GM23338 (cell line): ENCODE data around the gene OSBPL1A. TPM values are rescaled to one million over a fixed set of nuclear protein-coding genes. Genes with fewer than 3 reads are reported as not detected.
A peak's percentile ranks its signal among the peaks of the same experiment; 100 is the strongest.

Experiments used
- ATAC-seq: fragments of 200-7000 bp; cut with Tn5 transposase; 3 replicates; pipeline ENCODE4 v1.9.1; 2020
- DNase-seq: peaks from one replicate; pipeline ENCODE4 v3.0.0-alpha.2; 2015; ENCODE audit warnings: low spot score
- H2AFZ ChIP-seq: fragments of 200-600 bp; sonication (generic); 2 replicates; pipeline ENCODE4 v1.8.0; 2016; ENCODE audit warnings: antibody characterized with exemption, mild to moderate bottlenecking, moderate library complexity
- H3F3A ChIP-seq: fragments of 200-600 bp; sonication (generic); replicated peaks from 2 replicates; pipeline ENCODE4 v1.8.0; 2017; ENCODE audit warnings: antibody characterized with exemption, mixed run types, low read depth
- H3K27ac ChIP-seq: fragments of 200-600 bp; sonication (generic); 2 replicates; pipeline ENCODE4 v1.6.1; 2016; ENCODE audit warnings: low read depth
- H3K27me3 ChIP-seq: fragments of 200-600 bp; sonication (generic); 2 replicates; pipeline ENCODE4 v1.8.0; 2016; ENCODE audit warnings: mild to moderate bottlenecking, mixed run types, moderate library complexity; ENCODE audit not compliant: insufficient read depth
- H3K36me3 ChIP-seq: fragments of 200-600 bp; sonication (generic); 2 replicates; pipeline ENCODE4 v1.8.0; 2016; ENCODE audit warnings: mild to moderate bottlenecking; ENCODE audit not compliant: insufficient read depth
- H3K4me1 ChIP-seq: fragments of 200-600 bp; sonication (generic); 2 replicates; pipeline ENCODE4 v1.8.0; 2016; ENCODE audit warnings: mild to moderate bottlenecking, moderate library complexity; ENCODE audit not compliant: insufficient read depth
- H3K4me2 ChIP-seq: fragments of 200-600 bp; sonication (generic); 2 replicates; pipeline ENCODE4 v1.7.1; 2017; ENCODE audit warnings: mixed run types
- H3K4me3 ChIP-seq: fragments of 200-600 bp; sonication (generic); 2 replicates; pipeline ENCODE4 v1.6.1; 2016; ENCODE audit warnings: mixed run types
- H3K79me2 ChIP-seq: fragments of 200-600 bp; sonication (generic); replicated peaks from 2 replicates; pipeline ENCODE4 v1.8.0; 2017; ENCODE audit warnings: mild to moderate bottlenecking; ENCODE audit not compliant: insufficient read depth
- H3K9me2 ChIP-seq: fragments of 200-600 bp; sonication (generic); 2 replicates; pipeline ENCODE4 v1.8.0; 2017; ENCODE audit not compliant: insufficient read depth
- H4K20me1 ChIP-seq: fragments of 200-600 bp; sonication (generic); replicated peaks from 2 replicates; pipeline ENCODE4 v1.8.0; 2017; ENCODE audit warnings: mild to moderate bottlenecking; ENCODE audit not compliant: insufficient read depth
- H3K27ac Mint-ChIP-seq: 2 replicates; pipeline ENCODE4 v1.8.0; 2020; ENCODE audit warnings: inconsistent platforms, mild to moderate bottlenecking, moderate library complexity, mixed read lengths
- H3K27me3 Mint-ChIP-seq: 3 replicates; pipeline ENCODE4 v1.8.0; 2022; ENCODE audit warnings: low read depth, mild to moderate bottlenecking, moderate library complexity, mixed read lengths, inconsistent platforms; ENCODE audit not compliant: insufficient read depth, poor library complexity
- H3K36me3 Mint-ChIP-seq: 3 replicates; pipeline ENCODE4 v1.8.0; 2021; ENCODE audit warnings: low read depth, mild to moderate bottlenecking, inconsistent platforms, moderate library complexity, mixed read lengths
- H3K4me1 Mint-ChIP-seq: 3 replicates; pipeline ENCODE4 v1.8.0; 2020; ENCODE audit warnings: mild to moderate bottlenecking, inconsistent platforms, mixed read lengths
- H3K4me3 Mint-ChIP-seq: 3 replicates; pipeline ENCODE4 v1.8.0; 2021; ENCODE audit warnings: moderate library complexity, mild to moderate bottlenecking, inconsistent platforms, mixed read lengths
- H3K9me3 Mint-ChIP-seq: 3 replicates; pipeline ENCODE4 v1.8.0; 2020; ENCODE audit warnings: moderate library complexity, mild to moderate bottlenecking, inconsistent platforms, mixed read lengths
- CREB1 ChIP-seq: fragments of 250-450 bp; sonication (Bioruptor Pico); IDR thresholded peaks from 2 replicates; pipeline ENCODE4 v1.5.0; 2020; ENCODE audit warnings: low read depth, mild to moderate bottlenecking, moderate library complexity
- EZH2 ChIP-seq: fragments of 200-600 bp; sonication (generic); IDR thresholded peaks from one replicate; pipeline ENCODE4 v1.8.0; 2017; ENCODE audit warnings: antibody characterized with exemption, mild to moderate bottlenecking, low read depth; ENCODE audit not compliant: unreplicated experiment
- JUNB ChIP-seq: IDR thresholded peaks from one replicate; pipeline ENCODE4 v1.6.1; 2016; ENCODE audit warnings: antibody characterized with exemption; ENCODE audit not compliant: unreplicated experiment
- NANOG ChIP-seq: IDR thresholded peaks from 2 replicates; pipeline ENCODE4 v1.6.1; 2016; ENCODE audit warnings: antibody characterized with exemption, borderline replicate concordance
- POLR2AphosphoS5 ChIP-seq: IDR thresholded peaks from 2 replicates; pipeline ENCODE4 v1.6.1; 2016; ENCODE audit warnings: antibody characterized with exemption, low read depth
- REST ChIP-seq: IDR thresholded peaks from one replicate; pipeline ENCODE4 v1.6.1; 2018; ENCODE audit warnings: antibody characterized with exemption; ENCODE audit not compliant: unreplicated experiment
- ZNF114 ChIP-seq: fragments of 250-450 bp; sonication (Bioruptor Pico); IDR thresholded peaks from 2 replicates; pipeline ENCODE4 v1.5.0; 2020; ENCODE audit warnings: mild to moderate bottlenecking, moderate library complexity
- ZNF331 ChIP-seq: fragments of 250-450 bp; sonication (Bioruptor Pico); IDR thresholded peaks from 2 replicates; pipeline ENCODE4 v1.5.0; 2020; ENCODE audit warnings: low read depth, mild to moderate bottlenecking, moderate library complexity
- polyA plus RNA-seq: library from polyadenylated mRNA; unstranded; fragments of >200 nt; fragmentation: Nextera tagmentation; extraction: Ambion mirVana; gene quantifications from 2 replicates; pipeline ENCODE4 v1.2.1, GENCODE V29; 2016
- total RNA-seq: library from RNA; depleted of rRNA; stranded (reverse); fragments of >200 nt; shearing (Covaris generic); gene quantifications from 2 replicates; pipeline ENCODE4 v1.2.3, GENCODE V29; 2014
- TF ChIP-seq, protein P1 (sequence below), 2 experiments: fragments of 200-600 bp in 1 of 2; sonication (generic) in 1 of 2; conservative IDR thresholded peaks; 2 replicates each; pipeline versions ENCODE4 v1.5.1 to v1.6.1; 2016 to 2017; ENCODE audit warnings: antibody characterized with exemption in 2 of 2, low read depth in 2 of 2, mild to moderate bottlenecking in 2 of 2, moderate library complexity in 1 of 2
- TF ChIP-seq, protein P2 (sequence below): IDR thresholded peaks from 2 replicates; pipeline ENCODE4 v1.6.1; 2016; ENCODE audit warnings: antibody characterized with exemption

The OSBPL1A gene
- total and polyA plus RNA-seq, 2 experiments from 2014 or later, result 55.6 to 71.4 TPM

GRCh38 chr18:24227977-24228666, 169.5 kb downstream of the OSBPL1A start:
- Histone ChIP-seq H3K4me2 (no peak overlapping the region), H3K27me3 (no peaks in the 10 kb centered on the region), H3K36me3 (no peaks in the 10 kb centered on the region; the same call in 1 of the 2 replicates), H3K4me3 (no peak overlapping the region), H3K4me1 (peaks cover 10% of the 10 kb centered on the region), H4K20me1 (no peaks in the 10 kb centered on the region), H3K27ac (no peak overlapping the region), H3K9me2 (no peaks in the 10 kb centered on the region), H2AFZ (no peak overlapping the region), H3K79me2 (no peaks in the 10 kb centered on the region), H3F3A (no peaks in the 10 kb centered on the region)
- Mint-ChIP-seq H3K9me3 (no peaks in the 10 kb centered on the region), H3K36me3 (peaks cover 3% of the 10 kb centered on the region; the same call in 2 of the 3 replicates), H3K27me3 (no peaks in the 10 kb centered on the region), H3K4me1 (peaks cover 36% of the 10 kb centered on the region), H3K4me3 (no peak overlapping the region), H3K27ac (peak overlapping the region; percentile 27; the same call in 1 of the 2 replicates)
- peak; percentile 24 for DNase-seq
- TF ChIP-seq POLR2AphosphoS5, result no peak
- TF ChIP-seq, protein P1, sequence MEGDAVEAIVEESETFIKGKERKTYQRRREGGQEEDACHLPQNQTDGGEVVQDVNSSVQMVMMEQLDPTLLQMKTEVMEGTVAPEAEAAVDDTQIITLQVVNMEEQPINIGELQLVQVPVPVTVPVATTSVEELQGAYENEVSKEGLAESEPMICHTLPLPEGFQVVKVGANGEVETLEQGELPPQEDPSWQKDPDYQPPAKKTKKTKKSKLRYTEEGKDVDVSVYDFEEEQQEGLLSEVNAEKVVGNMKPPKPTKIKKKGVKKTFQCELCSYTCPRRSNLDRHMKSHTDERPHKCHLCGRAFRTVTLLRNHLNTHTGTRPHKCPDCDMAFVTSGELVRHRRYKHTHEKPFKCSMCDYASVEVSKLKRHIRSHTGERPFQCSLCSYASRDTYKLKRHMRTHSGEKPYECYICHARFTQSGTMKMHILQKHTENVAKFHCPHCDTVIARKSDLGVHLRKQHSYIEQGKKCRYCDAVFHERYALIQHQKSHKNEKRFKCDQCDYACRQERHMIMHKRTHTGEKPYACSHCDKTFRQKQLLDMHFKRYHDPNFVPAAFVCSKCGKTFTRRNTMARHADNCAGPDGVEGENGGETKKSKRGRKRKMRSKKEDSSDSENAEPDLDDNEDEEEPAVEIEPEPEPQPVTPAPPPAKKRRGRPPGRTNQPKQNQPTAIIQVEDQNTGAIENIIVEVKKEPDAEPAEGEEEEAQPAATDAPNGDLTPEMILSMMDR (conservative IDR thresholded peaks at IDR 0.05; ENCODE audit: low read depth in 2 of 2), result peak; percentile 12; a peak in 1 of 4 replicates
- TF ChIP-seq REST, result no peak
- TF ChIP-seq ZNF114, result no peak
- TF ChIP-seq ZNF331 (CRISPR knock-in tag), result no peak
- peak; percentile 79 for ATAC-seq

DNA sequence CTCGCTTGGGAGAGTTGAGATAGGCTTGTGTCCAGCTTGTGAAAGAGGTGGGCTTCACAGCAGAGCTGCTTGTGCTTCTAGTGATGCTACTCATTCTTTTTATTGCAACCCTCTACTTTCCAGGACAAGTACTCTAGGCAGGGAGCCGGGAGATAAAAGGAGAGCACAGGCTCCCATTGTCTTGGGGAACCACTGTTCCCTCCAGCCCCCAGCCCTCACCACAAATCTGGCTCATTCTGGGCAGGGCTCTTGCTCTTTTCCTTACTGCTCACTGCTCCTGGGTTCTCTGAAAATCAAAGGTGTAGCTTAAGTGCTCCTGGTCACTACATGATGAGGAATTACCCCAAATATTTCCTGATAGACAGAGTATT, 177.3 kb downstream of the OSBPL1A start:
- Mint-ChIP-seq H3K9me3 (no peaks in the 10 kb centered on the region), H3K4me3 (no peak overlapping the region), H3K27ac (no peak overlapping the region), H3K27me3 (peaks cover 2% of the 10 kb centered on the region), H3K36me3 (no peaks in the 10 kb centered on the region), H3K4me1 (peaks cover 12% of the 10 kb centered on the region)
- H2AFZ ChIP-seq, result no peak overlapping the region
- H3F3A ChIP-seq, result no peaks in the 10 kb centered on the region
- no peak overlapping the region for H3K4me3 ChIP-seq
- DNase-seq, result no peak
- no peak overlapping the region for H3K4me2 ChIP-seq
- H3K27ac ChIP-seq, result no peak overlapping the region
- H3K27me3 ChIP-seq, result no peaks in the 10 kb centered on the region
- ATAC-seq, result peak; percentile 98
- no peaks in the 10 kb centered on the region; the same call in 1 of the 2 replicates for H3K36me3 ChIP-seq
- H4K20me1 ChIP-seq, result no peaks in the 10 kb centered on the region
- no peaks in the 10 kb centered on the region for H3K79me2 ChIP-seq
- H3K4me1 ChIP-seq, result peaks cover 7% of the 10 kb centered on the region; the same call in 1 of the 2 replicates
- no peaks in the 10 kb centered on the region for H3K9me2 ChIP-seq
- TF ChIP-seq JUNB, result no peak
- no peak for TF ChIP-seq EZH2
- no peak for TF ChIP-seq NANOG
- TF ChIP-seq CREB1 (CRISPR knock-in tag), result no peak
- no peak for TF ChIP-seq ZNF331 (CRISPR knock-in tag)
- TF ChIP-seq ZNF114, result no peak
- TF ChIP-seq, protein P2, sequence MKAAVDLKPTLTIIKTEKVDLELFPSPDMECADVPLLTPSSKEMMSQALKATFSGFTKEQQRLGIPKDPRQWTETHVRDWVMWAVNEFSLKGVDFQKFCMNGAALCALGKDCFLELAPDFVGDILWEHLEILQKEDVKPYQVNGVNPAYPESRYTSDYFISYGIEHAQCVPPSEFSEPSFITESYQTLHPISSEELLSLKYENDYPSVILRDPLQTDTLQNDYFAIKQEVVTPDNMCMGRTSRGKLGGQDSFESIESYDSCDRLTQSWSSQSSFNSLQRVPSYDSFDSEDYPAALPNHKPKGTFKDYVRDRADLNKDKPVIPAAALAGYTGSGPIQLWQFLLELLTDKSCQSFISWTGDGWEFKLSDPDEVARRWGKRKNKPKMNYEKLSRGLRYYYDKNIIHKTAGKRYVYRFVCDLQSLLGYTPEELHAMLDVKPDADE, result no peak
- TF ChIP-seq REST, result no peak
